HS-5 (cell line): ENCODE measurements around the gene CSRNP3.

ENCODE experiments used
- DNase-seq: peaks from one replicate; pipeline ENCODE4 v3.0.0-alpha.2; 2012; ENCODE audit warnings: low read depth

The CSRNP3 gene

DNA sequence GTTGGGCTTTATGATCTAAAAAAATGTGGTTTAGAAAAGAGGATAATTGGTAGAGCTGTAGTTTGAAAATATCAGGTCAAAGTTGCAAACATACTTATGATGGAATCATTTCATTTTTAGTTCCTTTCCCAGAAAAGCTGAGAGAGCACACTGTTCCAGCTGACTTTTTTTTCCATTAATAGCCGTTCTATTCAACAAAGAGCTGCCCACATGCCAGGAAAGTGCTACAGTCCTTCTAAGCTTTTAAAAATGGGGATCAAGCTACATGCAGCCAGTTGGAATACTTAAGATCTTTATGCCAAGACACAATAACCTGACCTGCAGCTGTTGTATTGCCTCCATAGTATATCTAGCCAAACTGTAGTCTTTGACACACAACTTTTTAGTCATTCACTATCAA is 213.0 kb downstream of the CSRNP3 start:
- DNase-seq = no peak

DNA sequence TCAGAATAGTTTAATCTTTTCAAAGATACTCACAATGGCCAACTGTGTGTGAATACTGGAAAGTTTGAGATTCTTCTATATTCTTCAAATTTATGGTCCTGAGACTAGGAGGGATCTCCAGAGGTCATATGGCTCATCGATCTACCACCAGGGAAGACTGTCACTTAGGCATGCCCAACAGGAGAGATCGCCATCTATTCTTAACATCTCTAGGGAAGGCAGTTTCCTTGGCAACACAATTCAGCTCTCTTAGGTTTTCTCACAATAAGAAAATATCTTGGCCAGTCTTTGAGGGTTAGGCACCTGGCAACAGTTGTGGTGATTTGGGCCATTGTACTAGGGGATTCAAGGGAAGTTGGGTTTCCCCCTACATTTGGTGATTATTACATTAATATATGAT is 217.3 kb downstream of the CSRNP3 start:
- DNase-seq = no peak

DNA sequence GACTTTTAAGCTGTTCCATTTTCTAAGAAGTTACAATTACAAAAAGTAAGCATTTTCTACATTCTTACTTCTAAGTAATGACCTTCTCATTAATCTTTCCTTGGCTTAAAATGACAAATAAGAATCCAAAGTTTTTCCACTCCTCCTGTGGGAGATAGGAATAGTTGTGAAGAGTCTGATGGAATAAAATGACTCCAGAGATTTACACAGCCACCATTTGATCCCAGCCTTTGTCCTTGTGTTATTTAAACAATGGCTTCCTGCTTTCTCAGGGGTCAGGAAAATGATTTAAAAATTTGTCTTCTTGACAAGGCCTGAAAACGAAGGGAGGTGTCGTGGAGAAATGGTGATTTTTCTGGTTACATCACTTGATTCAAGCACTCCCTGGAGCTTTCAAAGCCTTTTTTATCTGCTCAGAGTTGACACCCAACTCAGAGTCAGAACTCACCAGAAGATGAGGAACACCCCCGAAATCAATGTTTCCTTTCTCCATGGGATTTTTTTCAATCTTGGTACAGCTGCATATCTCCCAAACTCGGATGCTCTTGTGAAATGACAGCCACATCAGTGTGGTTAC is 218.0 kb downstream of the CSRNP3 start:
- no peak for DNase-seq

DNA sequence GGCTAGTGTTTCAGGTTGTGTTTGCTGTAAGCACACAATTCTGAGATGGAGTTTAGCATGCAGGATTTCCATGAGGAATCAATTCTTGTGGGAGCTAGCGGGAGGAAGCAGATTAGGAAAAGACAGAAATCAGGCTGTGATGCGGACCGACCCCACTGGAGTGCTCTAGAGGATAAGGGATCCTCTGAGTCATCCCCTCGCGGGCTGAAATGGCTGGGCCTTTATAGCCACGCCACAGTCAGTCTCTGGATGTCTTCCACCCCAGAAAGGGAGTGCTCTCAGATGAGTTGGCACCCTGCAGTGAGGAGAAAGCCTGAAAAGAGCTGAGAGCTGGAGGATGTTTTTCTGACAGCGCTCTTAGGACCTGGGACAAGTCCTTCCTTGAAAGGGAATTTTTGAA is 222.1 kb downstream of the CSRNP3 start:
- DNase-seq = no peak

DNA sequence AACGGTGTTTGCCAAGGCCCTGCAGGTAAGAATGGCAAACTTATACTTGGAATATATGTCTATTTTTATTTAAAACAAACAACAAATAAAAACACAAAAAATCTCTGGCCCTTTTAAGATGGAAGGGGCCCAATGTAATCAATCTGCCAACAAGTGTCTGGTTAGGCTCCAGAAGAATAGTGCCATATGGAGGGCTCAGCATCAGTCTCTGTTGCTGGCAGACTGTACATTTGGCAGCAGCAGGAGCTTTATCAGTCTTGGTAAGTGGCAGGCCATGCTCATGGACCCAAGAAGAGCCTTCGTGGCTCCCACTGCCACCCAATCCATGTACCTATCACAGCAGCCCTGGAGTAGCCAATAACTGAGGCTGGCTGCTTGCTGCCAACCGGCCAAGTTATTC is 223.4 kb downstream of the CSRNP3 start:
- no peak for DNase-seq

DNA sequence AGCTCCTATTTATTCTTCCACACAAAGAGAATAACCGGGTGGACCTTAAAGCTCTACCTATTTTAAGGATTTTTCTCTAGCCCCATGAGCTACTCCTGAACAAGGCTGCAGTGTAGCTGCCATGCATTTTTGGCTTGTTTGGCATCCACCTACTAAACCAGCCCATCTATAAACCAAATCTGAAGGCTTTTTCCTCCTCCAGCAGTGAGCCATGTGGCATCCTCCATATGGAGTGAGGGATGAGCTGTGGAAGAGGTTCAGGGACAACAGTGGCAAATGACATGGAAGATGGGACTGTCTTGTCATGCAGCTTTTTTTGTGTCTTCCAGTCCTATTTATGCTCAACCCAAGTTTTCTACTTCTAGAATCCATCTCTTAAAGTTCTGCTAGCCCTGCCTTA is 224.3 kb downstream of the CSRNP3 start:
- no peak for DNase-seq

DNA sequence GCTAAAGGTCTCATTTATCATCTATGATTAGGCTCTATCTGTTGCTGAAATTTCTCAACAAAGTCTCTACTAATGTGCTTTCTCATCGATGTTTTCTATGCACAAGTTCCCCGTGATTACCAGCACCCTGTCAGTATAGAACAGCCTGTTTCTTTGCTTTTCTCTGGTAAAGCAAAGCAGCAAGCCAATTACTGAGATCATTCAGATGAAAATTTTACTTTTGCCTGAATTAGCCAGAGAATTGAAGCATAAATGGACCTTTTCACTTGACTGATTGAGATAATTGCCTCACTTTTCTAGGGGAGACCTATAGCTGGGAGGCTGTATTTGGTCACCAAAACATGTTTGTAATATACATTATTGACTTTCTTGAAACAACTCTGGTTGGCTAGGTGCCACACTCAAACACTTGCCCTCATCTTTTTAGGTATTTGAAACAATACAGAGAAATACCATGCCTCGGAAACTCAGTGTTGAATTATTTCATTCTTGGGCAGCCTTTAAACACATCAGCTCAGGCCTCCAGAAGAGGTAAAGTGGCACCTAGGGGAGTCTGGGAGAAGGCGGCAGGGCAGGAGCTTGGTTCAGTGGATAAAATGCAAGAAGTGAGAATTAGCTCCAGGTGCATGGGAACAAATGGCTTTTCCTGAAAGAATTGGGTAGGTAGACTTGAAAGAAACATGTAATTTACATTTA is 228.4 kb downstream of the CSRNP3 start:
- no peak for DNase-seq

DNA sequence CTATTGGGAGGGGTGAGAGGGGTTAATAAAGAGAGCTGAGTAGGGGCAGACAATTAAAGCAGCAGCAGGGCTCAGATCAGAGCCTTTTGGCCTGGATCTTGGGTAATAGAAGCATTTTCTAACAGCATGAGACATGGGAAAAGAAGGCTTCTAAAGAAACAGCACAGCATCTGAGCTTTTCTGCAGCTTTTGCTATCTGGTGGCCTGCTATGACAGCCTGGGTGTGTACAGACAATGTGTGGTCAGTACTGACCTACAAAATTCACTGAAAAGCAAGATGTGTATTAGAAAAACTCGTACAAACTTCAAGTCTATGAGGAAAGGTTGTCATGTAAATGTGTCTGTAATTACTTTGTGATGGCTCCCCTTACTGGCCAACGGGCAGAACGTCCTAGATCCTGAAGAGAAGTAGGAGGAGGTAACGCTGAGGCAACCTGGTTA is 229.0 kb downstream of the CSRNP3 start:
- DNase-seq = peak; percentile 15

DNA sequence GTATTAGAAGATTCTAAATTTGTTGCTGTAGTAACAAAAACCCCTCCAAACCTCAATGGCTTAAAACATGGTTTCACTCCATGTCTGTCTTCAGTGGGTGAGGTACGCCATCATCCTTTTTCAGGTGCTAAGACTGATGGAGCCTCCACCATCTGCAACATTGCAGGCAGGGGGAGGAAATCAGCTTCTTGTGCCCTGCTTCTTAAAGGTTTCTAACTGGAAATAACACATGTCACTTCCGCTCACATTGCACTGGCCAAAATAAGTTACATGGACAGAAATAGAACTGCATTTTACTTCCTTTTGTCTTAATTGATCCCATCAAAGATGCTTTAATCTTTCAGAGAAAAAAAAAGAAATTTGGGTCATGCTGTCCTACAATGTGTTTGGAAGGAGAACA is 230.4 kb downstream of the CSRNP3 start:
- DNase-seq = no peak

DNA sequence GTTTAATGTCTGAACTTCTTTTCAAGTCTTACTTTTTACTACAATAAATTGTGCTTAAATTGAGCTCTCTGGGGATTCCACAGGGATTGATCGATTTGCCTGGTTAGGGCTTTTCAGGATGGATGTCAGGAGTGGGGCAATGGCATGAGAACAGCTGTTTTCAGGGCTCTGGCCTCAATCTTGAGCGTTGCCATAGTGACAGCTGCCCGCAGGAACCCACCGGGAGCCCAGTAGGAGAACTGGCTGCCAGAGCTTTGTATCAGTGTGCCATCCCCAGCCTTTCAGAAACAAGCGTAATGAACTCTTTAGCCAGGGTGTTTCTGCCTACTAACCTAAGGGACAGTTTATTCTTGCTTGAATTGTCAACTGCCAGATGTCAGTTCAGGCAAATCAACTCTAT is 231.0 kb downstream of the CSRNP3 start:
- no peak for DNase-seq

DNA sequence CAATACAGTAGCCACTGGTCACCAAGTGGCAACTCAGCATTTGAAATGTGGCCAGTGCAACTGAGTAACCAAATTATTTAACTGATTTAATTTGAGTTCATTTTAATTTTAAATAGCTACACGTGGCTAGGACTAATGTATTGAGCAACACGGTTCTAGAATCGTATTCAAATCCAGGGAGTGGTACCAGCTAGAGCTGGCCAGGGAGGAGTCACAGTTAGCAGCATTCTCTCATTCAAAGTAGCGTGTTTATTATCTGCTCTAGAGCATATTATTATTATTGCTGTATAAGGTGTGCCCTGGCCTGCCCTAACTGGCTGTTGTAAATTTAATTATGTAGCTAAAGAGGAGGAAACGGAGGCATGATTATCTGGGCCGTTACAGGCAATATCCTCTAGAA is 231.6 kb downstream of the CSRNP3 start:
- no peak for DNase-seq

DNA sequence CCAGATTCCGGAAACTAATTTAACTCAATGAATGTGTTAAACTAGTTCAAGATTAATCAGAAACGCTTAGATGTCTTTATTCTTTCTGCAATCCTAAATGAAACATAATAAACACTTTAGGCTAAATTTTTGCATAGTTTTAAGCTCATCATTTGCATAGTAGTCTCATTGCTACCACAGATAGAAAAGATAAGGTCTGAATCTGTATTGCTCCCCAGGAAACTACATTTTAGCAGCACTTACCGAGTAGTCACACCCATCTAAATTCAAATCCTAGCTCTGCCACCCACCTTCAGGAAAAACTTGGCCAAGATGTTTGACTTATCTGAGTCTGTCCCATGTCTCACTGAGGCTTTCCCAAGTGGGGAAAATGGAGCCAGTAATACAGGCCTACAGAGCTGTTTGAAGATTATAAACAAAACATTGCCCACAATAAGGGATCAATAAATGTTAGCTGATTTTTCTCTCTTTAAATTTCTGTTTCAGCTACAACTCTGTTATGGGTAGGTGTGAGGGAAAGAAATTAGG is 237.5 kb downstream of the CSRNP3 start:
- no peak for DNase-seq

DNA sequence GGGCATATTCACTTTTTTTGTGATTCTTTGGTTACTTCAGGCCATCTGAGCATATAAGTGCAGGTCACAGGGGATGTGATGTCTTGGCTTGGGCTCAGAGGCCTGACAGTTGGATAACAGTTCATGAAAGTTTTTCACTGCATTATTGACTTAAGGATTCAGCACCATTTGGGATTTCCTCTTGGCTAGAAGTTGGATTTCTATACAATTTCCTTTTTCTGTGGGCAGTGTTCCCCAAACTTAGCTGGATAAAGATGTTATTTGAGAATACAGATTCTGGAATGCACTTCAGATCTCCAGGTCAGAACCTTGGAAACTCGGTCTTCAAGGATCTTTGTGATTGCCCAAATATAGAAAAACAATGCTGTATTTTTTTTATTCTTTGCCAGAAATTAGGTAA is 246.6 kb downstream of the CSRNP3 start:
- no peak for DNase-seq

DNA sequence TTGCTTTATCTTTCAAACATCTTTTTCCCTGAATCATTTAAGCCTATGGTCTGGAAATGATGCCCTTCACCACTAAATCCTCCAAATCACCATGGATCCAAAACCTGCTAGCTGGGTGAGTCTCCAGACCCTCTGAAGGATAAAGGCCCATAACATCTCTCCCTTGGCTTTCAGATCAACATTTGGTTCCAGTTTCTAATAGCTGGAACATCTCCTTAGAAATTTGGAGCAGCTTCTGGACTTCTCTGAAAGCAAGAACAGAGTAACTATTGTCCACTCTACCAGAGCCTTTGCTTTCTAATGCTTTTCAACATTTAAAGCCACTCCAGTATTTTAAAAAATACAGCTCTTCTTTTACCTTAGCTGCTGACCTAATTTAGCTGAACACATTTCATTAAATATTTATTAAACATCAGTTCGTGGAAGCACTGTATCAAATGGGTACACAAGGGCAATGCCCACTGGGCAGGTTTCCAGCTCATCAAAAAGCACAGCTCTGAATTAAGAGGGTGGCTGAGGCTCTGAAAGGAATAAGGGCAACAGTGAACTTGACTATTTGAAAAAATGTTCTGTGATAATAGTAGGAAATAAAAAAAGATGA is 249.2 kb downstream of the CSRNP3 start:
- DNase-seq = no peak

DNA sequence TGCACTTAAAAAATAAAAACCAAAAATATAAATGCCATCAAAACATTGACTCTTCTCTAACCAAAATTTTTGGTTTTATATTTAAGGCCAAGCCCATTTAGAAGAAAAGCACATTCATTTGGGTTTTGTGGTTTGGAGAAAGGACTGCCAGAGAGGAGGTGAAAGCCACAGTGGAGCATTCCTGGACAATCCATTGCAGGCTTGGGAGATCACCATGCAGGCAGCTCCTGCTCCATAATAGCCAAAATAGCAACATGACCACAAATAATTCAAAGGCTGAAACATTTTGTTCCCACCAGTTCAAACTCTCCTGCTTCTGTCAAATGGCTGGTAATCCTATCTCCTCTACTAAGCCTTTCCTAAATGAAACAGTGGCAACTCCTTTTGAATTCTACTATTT is 251.0 kb downstream of the CSRNP3 start:
- no peak for DNase-seq

DNA sequence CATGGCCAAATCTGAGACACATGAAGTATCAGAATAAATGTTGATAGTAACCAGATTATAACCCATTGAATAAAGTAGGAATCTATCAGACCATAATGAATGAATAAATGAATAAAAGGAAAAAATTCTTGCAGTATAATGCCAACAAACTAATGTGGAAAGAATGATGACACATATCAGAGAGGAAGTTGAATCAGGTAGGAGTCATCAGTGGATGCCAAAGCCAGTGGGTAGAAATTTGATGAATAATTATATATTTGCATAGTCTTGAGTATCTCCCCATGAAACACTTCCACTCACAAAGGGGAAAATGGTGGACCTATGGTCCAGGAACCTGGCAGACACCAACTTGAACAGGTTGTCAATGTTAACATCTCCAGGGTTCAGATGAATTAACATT is 255.9 kb downstream of the CSRNP3 start:
- peak; percentile 69 for DNase-seq
